DOHH2 (cell line): ENCODE measurements around the gene HES6.

Experiments
- H3F3A ChIP-seq: fragments of 200-600 bp; sonication (generic), shearing (Covaris generic); 2 replicates; pipeline ENCODE4 v1.6.0; 2016; ENCODE audit warnings: antibody characterized with exemption, mild to moderate bottlenecking; ENCODE audit not compliant: control insufficient read depth, insufficient read depth
- H3K27ac ChIP-seq: fragments of 200-600 bp; sonication (generic); 2 replicates; pipeline ENCODE4 v1.5.1; 2014; ENCODE audit warnings: low read depth, mild to moderate bottlenecking, low read length, moderate library complexity
- H3K27me3 ChIP-seq: fragments of 200-600 bp; sonication (generic); 2 replicates; pipeline ENCODE4 v1.6.1; 2014; ENCODE audit warnings: mild to moderate bottlenecking, low read length, mixed read lengths; ENCODE audit not compliant: control insufficient read depth
- H3K36me3 ChIP-seq: fragments of 200-600 bp; sonication (generic); 2 replicates; pipeline ENCODE4 v1.6.1; 2014; ENCODE audit warnings: mild to moderate bottlenecking, low read length, moderate library complexity, mixed read lengths; ENCODE audit not compliant: control insufficient read depth
- H3K4me1 ChIP-seq: fragments of 200-600 bp; sonication (generic); 2 replicates; pipeline ENCODE4 v1.6.1; 2014; ENCODE audit warnings: mild to moderate bottlenecking, low read length, mixed read lengths; ENCODE audit not compliant: control insufficient read depth
- H3K4me2 ChIP-seq: fragments of 200-600 bp; sonication (generic); 2 replicates; pipeline ENCODE4 v1.6.0; 2014; ENCODE audit warnings: mild to moderate bottlenecking, low read length, moderate library complexity
- H3K4me3 ChIP-seq: fragments of 200-600 bp; sonication (generic); 2 replicates; pipeline ENCODE4 v1.5.1; 2014; ENCODE audit warnings: mild to moderate bottlenecking, low read length, mixed read lengths
- H3K79me2 ChIP-seq: fragments of 200-600 bp; sonication (generic); 2 replicates; pipeline ENCODE4 v1.6.1; 2014; ENCODE audit warnings: mild to moderate bottlenecking, low read length, mixed read lengths; ENCODE audit not compliant: control insufficient read depth
- H3K9me2 ChIP-seq: fragments of 200-600 bp; sonication (generic); replicated peaks from 2 replicates; pipeline ENCODE4 v1.6.1; 2014; ENCODE audit warnings: mild to moderate bottlenecking, low read length, mixed read lengths; ENCODE audit not compliant: control insufficient read depth
- H3K9me3 ChIP-seq: fragments of 200-600 bp; sonication (generic); 2 replicates; pipeline ENCODE4 v1.6.1; 2014; ENCODE audit warnings: antibody characterized with exemption, low read length, mixed read lengths; ENCODE audit not compliant: control insufficient read depth, insufficient read depth
- H4K20me1 ChIP-seq: fragments of 200-600 bp; sonication (generic); 2 replicates; pipeline ENCODE4 v1.6.0; 2014; ENCODE audit warnings: low read depth, mild to moderate bottlenecking, antibody characterized with exemption, low read length, moderate library complexity; ENCODE audit not compliant: control insufficient read depth, insufficient read depth
- CTCF ChIP-seq: fragments of 200-600 bp; sonication (generic); IDR thresholded peaks from one replicate; pipeline ENCODE4 v1.5.1; 2014; ENCODE audit warnings: antibody characterized with exemption, mild to moderate bottlenecking, low read depth, low read length; ENCODE audit not compliant: poor library complexity, severe bottlenecking
- EZH2phosphoT487 ChIP-seq: fragments of 200-600 bp; sonication (generic); IDR thresholded peaks from 2 replicates; pipeline ENCODE4 v1.6.1; 2017; ENCODE audit warnings: borderline replicate concordance, mild to moderate bottlenecking, antibody characterized with exemption, low read length, moderate library complexity, mixed read lengths

HES6 gene

GRCh38 chr2:238228700-238229099 is 11.1 kb downstream of the HES6 start:
- Histone ChIP-seq H3K79me2 (no peaks in the 10 kb centered on the region), H3K27ac (no peak overlapping the region), H3K36me3 (no peaks in the 10 kb centered on the region), H3K9me3 (no peaks in the 10 kb centered on the region), H3F3A (no peaks in the 10 kb centered on the region), H3K27me3 (peaks cover 28% of the 10 kb centered on the region), H4K20me1 (no peaks in the 10 kb centered on the region), H3K4me1 (peaks cover 4% of the 10 kb centered on the region; the same call in 1 of the 2 replicates), H3K4me2 (no peak overlapping the region), H3K4me3 (no peak overlapping the region), H3K9me2 (no peaks in the 10 kb centered on the region)
- no peak for TF ChIP-seq CTCF
- TF ChIP-seq EZH2phosphoT487 = no peak

- Histone ChIP-seq H4K20me1 (no peaks in the 10 kb centered on the region), H3K79me2 (no peaks in the 10 kb centered on the region), H3K4me2 (no peak overlapping the region), H3K4me1 (peaks cover 4% of the 10 kb centered on the region; the same call in 1 of the 2 replicates), H3K36me3 (no peaks in the 10 kb centered on the region), H3K9me3 (no peaks in the 10 kb centered on the region), H3K4me3 (no peak overlapping the region), H3K27ac (no peak overlapping the region), H3K9me2 (no peaks in the 10 kb centered on the region), H3K27me3 (peaks cover 25% of the 10 kb centered on the region), H3F3A (no peaks in the 10 kb centered on the region)
- TF ChIP-seq EZH2phosphoT487 (no peak), CTCF (no peak)
Observed at GRCh38 chr2:238227587-238228032, 12.2 kb downstream of the HES6 start.

GRCh38 chr2:238226698-238227586 is 12.9 kb downstream of the HES6 start:
- peaks cover 25% of the 10 kb centered on the region for H3K27me3 ChIP-seq
- peaks cover 4% of the 10 kb centered on the region; the same call in 1 of the 2 replicates for H3K4me1 ChIP-seq
- no peaks in the 10 kb centered on the region for H3K9me2 ChIP-seq
- no peaks in the 10 kb centered on the region for H3K36me3 ChIP-seq
- H3K79me2 ChIP-seq = no peaks in the 10 kb centered on the region
- H3K4me2 ChIP-seq = no peak overlapping the region
- no peaks in the 10 kb centered on the region for H3F3A ChIP-seq
- TF ChIP-seq CTCF (no peak), EZH2phosphoT487 (no peak)
- H3K9me3 ChIP-seq = no peaks in the 10 kb centered on the region
- H3K4me3 ChIP-seq = no peak overlapping the region
- no peak overlapping the region for H3K27ac ChIP-seq
- H4K20me1 ChIP-seq = no peaks in the 10 kb centered on the region
